ENCODE results near the gene PIAS2.

The PIAS2 gene

GRCh38 chr18:46755315-46756024, 161.8 kb downstream of the PIAS2 start:
- peak overlapping the region; percentile 82 for H3K4me2 ChIP-seq (ENCODE audit: low read length)
- H3K4me1 ChIP-seq (ENCODE audit: control insufficient read depth, insufficient read depth, low read length): peaks cover 9% of the 10 kb centered on the region
- no peak overlapping the region for H3K9ac ChIP-seq (ENCODE audit: low read depth, low read length)
- H3K27me3 ChIP-seq (ENCODE audit: control insufficient read depth, insufficient read depth, low read length): peaks cover 42% of the 10 kb centered on the region
- no peaks in the 10 kb centered on the region for H3K9me3 ChIP-seq (replicated peaks; ENCODE audit: low read length)
- H3K36me3 ChIP-seq (ENCODE audit: insufficient read depth, low read length): no peaks in the 10 kb centered on the region
- peak overlapping the region; percentile 68 for H3K4me3 ChIP-seq (ENCODE audit: low read length)

- no peaks in the 10 kb centered on the region for H3K36me3 ChIP-seq (ENCODE audit: insufficient read depth, low read length)
- H3K27me3 ChIP-seq (ENCODE audit: control insufficient read depth, insufficient read depth, low read length): peaks cover 39% of the 10 kb centered on the region
- H3K4me1 ChIP-seq (ENCODE audit: control insufficient read depth, insufficient read depth, low read length): peaks cover 9% of the 10 kb centered on the region
- H3K4me3 ChIP-seq (ENCODE audit: low read length): no peak overlapping the region
- H3K4me2 ChIP-seq (ENCODE audit: low read length): no peak overlapping the region
- no peaks in the 10 kb centered on the region for H3K9me3 ChIP-seq (replicated peaks; ENCODE audit: low read length)
- H3K9ac ChIP-seq (ENCODE audit: low read depth, low read length): no peak overlapping the region
Measured at GRCh38 chr18:46754661-46755292, 162.5 kb downstream of the PIAS2 start.

GRCh38 chr18:46754188-46754587, 163.1 kb downstream of the PIAS2 start:
- Histone ChIP-seq H3K4me1 (ENCODE audit: control insufficient read depth, insufficient read depth, low read length) (peaks cover 9% of the 10 kb centered on the region), H3K36me3 (ENCODE audit: insufficient read depth, low read length) (no peaks in the 10 kb centered on the region), H3K4me2 (ENCODE audit: low read length) (no peak overlapping the region), H3K4me3 (ENCODE audit: low read length) (no peak overlapping the region), H3K9me3 (replicated peaks; ENCODE audit: low read length) (no peaks in the 10 kb centered on the region), H3K27me3 (ENCODE audit: control insufficient read depth, insufficient read depth, low read length) (peaks cover 39% of the 10 kb centered on the region), H3K9ac (ENCODE audit: low read depth, low read length) (no peak overlapping the region)

Measured in skeletal muscle satellite cell (primary cell).